Ovary (tissue), 9 donors: Measurements from ENCODE around the gene KRT37. TPM values are rescaled to one million over a fixed set of nuclear protein-coding genes. Genes with fewer than 3 reads are reported as not detected.
A peak's percentile ranks its signal among the peaks of the same experiment; 100 is the strongest.

ENCODE experiments used
- DNase-seq, 5 donors: peaks; one replicate each; pipeline ENCODE4 v3.0.0-alpha.2; 2019 to 2020
- H3K27ac ChIP-seq, 2 donors: fragments of 200-600 bp; one replicate each; pipeline versions ENCODE4 v1.5.1 to v1.8.0; 2019 to 2022
- H3K27me3 ChIP-seq: fragments of 200-600 bp; one replicate; pipeline ENCODE4 v1.8.0; 2022
- H3K36me3 ChIP-seq: fragments of 200-600 bp; sonication (generic); one replicate; pipeline ENCODE4 v1.5.1; 2019
- H3K4me1 ChIP-seq: one replicate; pipeline ENCODE4 v1.8.1; 2013; ENCODE audit warnings: mild to moderate bottlenecking, moderate library complexity; ENCODE audit not compliant: insufficient read depth
- H3K4me3 ChIP-seq: fragments of 200-600 bp; sonication (generic); one replicate; pipeline ENCODE4 v1.5.1; 2017
- H3K9me3 ChIP-seq, 2 donors: fragments of 200-600 bp in 1 of 2; sonication (generic) in 1 of 2; one replicate each; pipeline versions ENCODE4 v1.5.1 to v1.8.1; 2013 to 2019; ENCODE audit warnings: mild to moderate bottlenecking in 1 of 2, moderate library complexity in 1 of 2
- CTCF ChIP-seq, 3 donors: fragments of 450-650 bp in 2 of 3; fragments of 200-600 bp in 1 of 3; IDR thresholded peaks; one replicate each; pipeline versions ENCODE4 v1.5.1 to v1.8.0; 2016 to 2022; ENCODE audit warnings: antibody characterized with exemption in 3 of 3, mild to moderate bottlenecking in 1 of 3
- EP300 ChIP-seq: sonication (generic); formaldehyde crosslinking; IDR thresholded peaks from one replicate; pipeline ENCODE4 v1.6.1; 2017; ENCODE audit warnings: antibody characterized with exemption
- POLR2A ChIP-seq: fragments of 450-650 bp; IDR thresholded peaks from one replicate; pipeline ENCODE4 v1.6.1; 2017; ENCODE audit warnings: antibody characterized with exemption, mild to moderate bottlenecking, moderate library complexity
- WGBS, 3 donors: extraction: QIAGEN DNeasy Blood & Tissue Kit in 1 of 3; methylation state at CpG; one replicate each; pipeline versions ENCODE4 v1.1.5 to v1.1.7; 2013 to 2017; 5-methylcytosine and 5-hydroxymethylcytosine counted together
- intact Hi-C, 4 donors: fragments of 100-400 bp; cut with DNase I; formaldehyde crosslinking; loops; one replicate each; pipeline versions ENCODE4 v1.11.0 to v1.15.1; 2022 to 2023
- polyA plus RNA-seq, 2 donors: library from polyadenylated mRNA; stranded (reverse); fragments of 200-250 nt in 1 of 2; fragments of 350-450 nt in 1 of 2; fragmentation: Illumina TruSeq in 1 of 2; extraction: RNeasy Lipid Tissue Mini Kit (QIAGEN cat#74804) in 1 of 2; gene quantifications; one replicate each; pipeline ENCODE4 v1.2.3, GENCODE V29; 2013 to 2014
- total RNA-seq, 7 donors: library from RNA; depleted of rRNA in 2 of 7; stranded (reverse); fragments of >200 nt in 2 of 7; fragmentation: NEBNext Ultra II Directional in 3 of 7; extraction: Animal tissue kit (Norgen Biotek cat#: 25700) in 3 of 7; gene quantifications; one replicate each; pipeline versions ENCODE4 v1.1.0 to v1.2.4, GENCODE V29; 2016 to 2023
- donor health status: DM: no; HTN: no; CAD: no; lungs with moderate emphysema.
- donor health status: DM: no; HTN: no; CAD: no.
- donor health status: Bipolar disorder and iron deficiency.
- donor health status: DM: yes; HTN: yes; CAD: no.
- donor health status: DM: no; HTN: no; CAD: no.
- donor health status: DM: yes; HTN: yes; CAD: no.

KRT37 gene
- total and polyA plus RNA-seq, 9 donors: not detected

GRCh38 chr17:41416479-41416878 lies 7.9 kb downstream of the KRT37 start:
- Histone ChIP-seq H3K27ac (peak overlapping the region in 1 of 2 donors; percentile 9), H3K9me3 (no peaks in the 10 kb centered on the region), H3K27me3 (no peaks in the 10 kb centered on the region), H3K36me3 (no peaks in the 10 kb centered on the region), H3K4me3 (no peak overlapping the region), H3K4me1 (peaks cover 36% of the 10 kb centered on the region)
- 27 to 48% (median 39%) methylated on average over 5 of the region's 5 CpGs for WGBS, 3 donors
- TF ChIP-seq EP300 (no peak), POLR2A (no peak), CTCF (IDR thresholded peaks at IDR 0.05) (no peak)
- DNase-seq: no peak
- intact Hi-C loops: loop anchor here in 2 of 4 donors (10.0 kb wide), 1 partner anchor 108 kb away; the partner anchor contains the start of gene KRT19 (in 2 of the 2)

GRCh38 chr17:41415833-41416335 lies 8.5 kb downstream of the KRT37 start:
- intact Hi-C loops: loop anchor here in 2 of 4 donors (10.0 kb wide), 1 partner anchor 109 kb away; the partner anchor contains the start of gene KRT19 (in 2 of the 2)
- TF ChIP-seq EP300 (no peak), CTCF (IDR thresholded peaks at IDR 0.05) (no peak), POLR2A (no peak)
- H3K27me3 ChIP-seq: no peaks in the 10 kb centered on the region
- no peak overlapping the region for H3K4me3 ChIP-seq
- no peaks in the 10 kb centered on the region for H3K9me3 ChIP-seq
- no peaks in the 10 kb centered on the region for H3K36me3 ChIP-seq
- H3K4me1 ChIP-seq: peaks cover 36% of the 10 kb centered on the region
- peak overlapping the region in 1 of 2 donors; percentile 9 for H3K27ac ChIP-seq
- 8 to 17% (median 9%) methylated on average over 3 of the region's 3 CpGs for WGBS, 3 donors
- peak; percentile 72 to 85 (median 77) for DNase-seq

GRCh38 chr17:41415411-41415810 lies 9.0 kb downstream of the KRT37 start:
- H3K4me3 ChIP-seq: no peak overlapping the region
- TF ChIP-seq EP300 (no peak), CTCF (IDR thresholded peaks at IDR 0.05) (no peak)
- no peak for DNase-seq
- intact Hi-C loops: loop anchor here in 2 of 4 donors (10.0 kb wide), 1 partner anchor 109 kb away; the partner anchor contains the start of gene KRT19 (in 2 of the 2)
- H3K27ac ChIP-seq: peak overlapping the region in 1 of 2 donors; percentile 45
- H3K9me3 ChIP-seq: no peaks in the 10 kb centered on the region
- WGBS, 3 donors: 8 to 12% (median 9%) methylated on average over 4 of the region's 4 CpGs
- no peaks in the 10 kb centered on the region for H3K36me3 ChIP-seq
- no peaks in the 10 kb centered on the region for H3K27me3 ChIP-seq
- peaks cover 36% of the 10 kb centered on the region for H3K4me1 ChIP-seq

- no peaks in the 10 kb centered on the region for H3K9me3 ChIP-seq
- H3K27ac ChIP-seq: no peak overlapping the region
- peaks cover 29% of the 10 kb centered on the region for H3K4me1 ChIP-seq
- intact Hi-C loops: loop anchor here in 2 of 4 donors (10.0 kb wide), 1 partner anchor 111 kb away; the partner anchor contains the start of gene KRT19 (in 2 of the 2)
- H3K4me3 ChIP-seq: no peak overlapping the region
- WGBS, 3 donors: 64 to 74% (median 67%) methylated on average over 2 of the region's 2 CpGs
- TF ChIP-seq POLR2A (no peak), CTCF (IDR thresholded peaks at IDR 0.05) (no peak), EP300 (no peak)
- no peaks in the 10 kb centered on the region for H3K27me3 ChIP-seq
- no peaks in the 10 kb centered on the region for H3K36me3 ChIP-seq
- no peak for DNase-seq
These were observed 10.4 kb downstream of the KRT37 start for GRCh38 chr17:41413982-41414381.
